A204.1 (cell line): ENCODE measurements around the gene BBX.
"Not testable (repeated sequence)": the region's sequence is repeated elsewhere in the genome, so short reads cannot be mapped to it uniquely, and the experiment has no call there.

Experiments
- FAIRE-seq: peaks from 2 replicates; lab custom pipeline; 2012; peaks lifted over from hg19 to GRCh38; lab: Jason Lieb, UNC

BBX gene

DNA sequence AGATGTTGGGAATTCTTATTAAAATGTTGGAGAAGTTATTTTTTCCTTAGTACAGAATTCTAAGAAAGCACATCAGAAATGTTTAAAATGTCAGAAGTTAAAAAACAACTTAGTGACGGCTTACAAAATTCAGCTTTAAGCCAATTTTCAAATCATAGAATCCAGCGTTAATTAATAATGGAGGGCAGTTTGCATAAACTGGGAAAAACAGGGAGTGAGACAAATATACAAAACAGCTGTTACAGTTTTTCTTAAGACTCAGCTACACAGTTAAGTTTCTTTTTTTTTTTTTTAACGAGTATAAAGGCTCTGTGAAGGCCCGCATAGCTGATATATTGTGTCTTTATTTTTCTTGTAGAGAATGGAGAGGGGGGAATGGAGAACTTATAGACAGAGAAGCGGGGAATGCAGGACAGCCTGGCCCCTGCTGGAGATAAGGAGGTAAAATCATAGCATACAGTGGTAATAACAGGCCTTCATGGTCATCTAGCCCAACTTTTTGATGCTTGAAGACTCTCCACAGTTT lies 164.4 kb downstream of the BBX start:
- FAIRE-seq: no peak

DNA sequence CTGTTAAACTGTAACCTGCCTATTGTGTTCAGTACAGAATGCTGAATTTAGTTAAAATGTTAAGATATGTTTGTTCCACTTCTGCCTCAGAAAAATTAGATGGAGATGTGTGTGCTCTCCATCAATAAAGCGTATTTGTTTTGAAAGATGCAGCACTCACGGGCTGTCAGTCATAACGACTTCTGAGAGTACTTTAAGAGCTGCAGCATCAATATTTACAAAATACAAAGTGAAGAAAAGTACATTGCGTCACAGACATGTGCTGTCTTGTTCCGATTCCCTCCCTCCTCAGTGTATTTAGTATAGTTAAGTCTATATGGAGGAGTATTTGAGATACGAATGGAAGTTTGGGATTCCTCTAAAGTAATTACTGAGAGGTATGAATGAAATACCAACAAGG lies 166.6 kb downstream of the BBX start:
- FAIRE-seq: no peak

DNA sequence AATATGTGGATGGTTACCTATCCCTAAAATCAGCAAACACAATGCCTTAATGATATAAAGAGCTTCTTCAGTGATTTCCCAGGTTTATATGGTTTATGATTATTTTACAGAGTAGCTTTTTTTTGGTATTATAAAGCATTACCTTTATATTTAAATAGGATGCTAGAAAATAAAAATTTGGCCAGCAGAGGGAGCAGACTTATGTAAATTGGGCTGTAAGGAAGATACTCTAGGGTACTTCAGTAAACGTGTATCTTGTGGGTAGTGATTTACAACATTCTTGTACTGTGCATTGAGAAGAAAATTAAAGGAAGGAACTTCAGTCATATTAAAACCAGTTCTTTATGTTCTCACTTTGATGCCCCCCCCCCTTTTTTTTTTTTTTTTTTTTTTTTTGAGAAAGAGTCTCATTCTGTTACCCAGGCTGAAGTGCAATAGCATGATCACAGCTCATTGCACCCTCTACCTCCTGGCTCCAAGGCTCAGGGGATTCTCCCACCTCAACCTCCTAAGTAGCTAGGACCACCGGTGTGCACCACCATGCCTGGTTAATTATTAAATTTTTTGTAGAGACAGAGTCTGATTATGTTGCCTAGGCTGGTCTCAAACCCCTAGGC lies 167.9 kb downstream of the BBX start:
- FAIRE-seq: peak; percentile 74

DNA sequence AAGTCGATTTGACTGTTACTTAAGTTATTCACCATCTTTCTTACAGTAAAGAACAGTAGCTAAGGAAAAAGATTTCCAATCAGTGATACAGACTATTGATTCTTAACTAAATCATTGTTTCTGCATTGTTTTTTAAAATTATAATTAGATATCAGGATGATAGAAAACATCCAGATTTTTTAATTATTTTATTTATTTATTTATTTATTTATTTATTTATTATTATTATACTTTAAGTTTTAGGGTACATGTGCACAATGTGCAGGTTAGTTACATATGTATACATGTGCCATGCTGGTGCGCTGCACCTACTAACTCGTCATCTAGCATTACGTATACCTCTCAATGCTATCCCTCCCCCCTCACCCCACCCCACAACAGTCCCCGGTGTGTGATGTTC lies 169.2 kb downstream of the BBX start:
- not testable (repeated sequence) for FAIRE-seq

DNA sequence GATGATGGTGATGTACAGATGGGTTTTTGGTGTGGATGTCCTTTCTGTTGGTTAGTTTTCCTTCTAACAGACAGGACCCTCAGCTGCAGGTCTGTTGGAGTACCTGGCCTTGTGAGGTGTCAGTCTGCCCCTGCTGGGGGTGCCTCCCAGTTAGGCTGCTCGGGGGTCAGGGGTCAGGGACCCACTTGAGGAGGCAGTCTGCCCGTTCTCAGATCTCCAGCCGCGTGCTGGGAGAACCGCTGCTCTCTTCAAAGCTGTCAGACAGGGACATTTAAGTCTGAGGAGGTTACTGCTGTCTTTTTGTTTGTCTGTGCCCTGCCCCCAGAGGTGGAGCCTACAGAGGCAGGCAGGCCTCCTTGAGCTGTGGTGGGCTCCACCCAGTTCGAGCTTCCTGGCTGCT lies 174.6 kb downstream of the BBX start:
- not testable (repeated sequence) for FAIRE-seq

DNA sequence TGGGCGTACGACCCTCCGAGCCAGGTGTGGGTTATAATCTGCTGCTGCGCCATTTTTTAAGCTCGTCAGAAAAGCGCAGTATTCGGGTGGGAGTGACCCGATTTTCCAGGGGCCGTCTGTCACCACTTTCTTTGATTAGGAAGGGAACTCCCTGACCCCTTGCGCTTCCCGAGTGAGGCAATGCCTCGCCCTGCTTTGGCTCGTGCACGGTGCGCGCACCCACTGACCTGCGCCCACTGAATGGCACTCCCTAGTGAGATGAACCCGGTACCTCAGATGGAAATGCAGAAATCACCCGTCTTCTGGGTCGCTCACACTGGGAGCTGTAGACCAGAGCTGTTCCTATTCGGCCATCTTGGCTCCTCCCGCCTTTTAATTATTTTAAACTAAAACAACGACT lies 175.1 kb downstream of the BBX start:
- not testable (repeated sequence) for FAIRE-seq

DNA sequence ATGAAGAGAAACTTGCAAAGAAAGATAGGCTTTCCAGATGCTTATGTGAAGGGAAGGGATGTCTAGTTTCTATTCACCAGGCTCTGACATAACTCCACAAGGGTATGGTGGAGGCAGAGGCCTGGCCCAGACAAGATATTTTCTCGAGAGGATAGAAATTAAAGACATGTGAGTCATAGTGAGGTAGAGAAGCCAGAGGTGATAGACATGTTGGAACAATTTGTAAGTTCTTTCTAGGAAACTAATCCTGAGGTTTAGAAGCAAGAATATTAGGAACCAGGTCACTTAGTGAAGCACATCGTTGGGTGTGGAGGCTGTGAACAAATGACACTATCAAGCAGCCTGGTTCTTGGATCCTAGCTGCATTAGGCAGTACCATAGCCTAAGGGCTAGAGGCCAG lies 176.9 kb downstream of the BBX start:
- FAIRE-seq: no peak

DNA sequence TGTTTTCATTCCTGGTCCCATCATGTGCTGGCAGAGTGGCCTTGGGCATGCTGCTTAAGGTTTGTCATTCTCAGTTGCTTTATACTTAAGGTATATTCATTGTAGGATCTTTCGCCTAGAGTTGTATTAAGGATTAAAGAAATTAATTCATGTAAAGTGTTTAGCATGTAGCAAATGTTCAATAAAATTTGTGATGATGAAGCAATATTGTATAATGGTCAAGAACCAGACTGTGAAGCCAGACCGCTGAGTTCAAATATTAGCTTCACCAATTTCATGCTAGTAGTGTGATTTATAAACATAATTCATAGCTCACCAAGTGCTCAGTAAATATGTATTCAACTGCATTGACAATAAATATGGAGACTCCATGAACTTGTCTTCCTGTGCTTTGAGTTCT lies 178.5 kb downstream of the BBX start:
- no peak for FAIRE-seq

DNA sequence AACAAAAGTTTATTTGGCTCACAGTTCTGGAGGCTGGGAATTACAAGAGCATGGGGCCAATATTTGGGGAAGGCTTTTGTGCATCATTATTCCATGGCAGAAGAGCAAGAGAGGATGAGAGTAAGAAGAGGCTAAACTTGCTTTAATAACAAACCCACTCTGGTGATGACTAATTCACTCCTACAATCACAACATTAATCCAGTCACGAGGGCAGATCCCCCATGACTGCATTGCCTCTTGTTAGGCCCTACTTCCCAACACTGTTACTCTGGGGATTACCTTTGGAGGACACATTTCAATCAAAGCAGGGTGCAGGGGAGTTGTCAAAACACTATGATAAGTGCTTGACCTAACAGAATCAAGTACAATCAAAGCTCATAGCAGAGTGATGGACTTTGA lies 181.7 kb downstream of the BBX start:
- FAIRE-seq: no peak

DNA sequence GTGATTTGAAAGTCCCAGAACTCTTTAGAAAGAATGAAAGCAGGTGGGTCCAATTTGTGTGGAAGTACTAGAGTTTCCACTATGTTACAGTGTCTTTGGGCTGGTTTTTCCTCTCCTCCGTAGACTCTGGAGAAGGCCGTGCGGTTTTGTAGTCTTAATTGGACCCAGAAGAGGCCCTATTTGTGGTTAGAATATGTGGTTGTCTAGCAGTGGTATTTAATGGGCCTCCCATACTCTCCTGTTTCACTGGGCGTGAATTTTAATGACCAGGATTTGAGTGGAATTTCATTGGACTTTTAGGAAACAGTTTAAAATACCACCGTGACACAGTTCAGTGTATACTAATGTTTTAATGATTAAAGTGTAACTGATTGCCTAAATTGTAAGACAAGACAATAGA lies 182.3 kb downstream of the BBX start:
- FAIRE-seq: no peak

DNA sequence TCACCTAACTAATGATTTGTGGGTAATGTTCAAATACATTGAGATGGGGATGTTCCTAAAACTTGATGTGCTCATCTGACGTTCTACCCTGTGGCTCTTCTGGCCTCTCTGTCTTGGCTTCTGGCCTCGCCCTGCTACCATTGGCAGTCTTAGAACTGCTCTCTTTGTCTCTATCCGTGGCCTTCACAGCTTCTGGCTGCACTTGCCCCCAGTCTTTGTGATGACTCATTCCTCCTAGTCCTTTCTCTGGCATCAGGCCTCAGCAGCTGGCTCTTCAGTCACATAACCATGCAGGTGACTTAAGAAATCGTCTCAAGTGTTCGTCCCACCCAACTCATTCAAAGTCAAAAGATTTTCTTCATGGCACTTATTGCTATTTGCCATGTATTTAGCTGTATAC lies 188.1 kb downstream of the BBX start:
- FAIRE-seq: no peak

DNA sequence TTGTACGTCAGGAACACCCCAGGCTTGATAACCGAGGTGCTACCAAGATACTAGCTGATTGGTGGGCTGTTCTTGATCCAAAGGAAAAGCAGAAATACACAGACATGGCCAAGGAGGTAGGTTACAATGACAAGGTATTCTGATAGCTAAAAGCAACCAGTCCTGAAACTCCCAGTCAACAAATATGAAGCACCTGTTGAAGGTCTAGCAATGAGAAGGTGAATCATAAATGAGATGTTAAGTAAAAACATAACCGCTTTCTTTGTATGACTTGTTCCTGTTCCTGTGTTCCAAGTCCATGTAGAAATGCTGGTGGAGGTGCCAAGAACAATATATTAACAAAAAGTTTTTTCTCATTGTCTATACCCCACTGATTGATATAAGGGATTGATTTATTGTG lies 194.0 kb downstream of the BBX start:
- no peak for FAIRE-seq

DNA sequence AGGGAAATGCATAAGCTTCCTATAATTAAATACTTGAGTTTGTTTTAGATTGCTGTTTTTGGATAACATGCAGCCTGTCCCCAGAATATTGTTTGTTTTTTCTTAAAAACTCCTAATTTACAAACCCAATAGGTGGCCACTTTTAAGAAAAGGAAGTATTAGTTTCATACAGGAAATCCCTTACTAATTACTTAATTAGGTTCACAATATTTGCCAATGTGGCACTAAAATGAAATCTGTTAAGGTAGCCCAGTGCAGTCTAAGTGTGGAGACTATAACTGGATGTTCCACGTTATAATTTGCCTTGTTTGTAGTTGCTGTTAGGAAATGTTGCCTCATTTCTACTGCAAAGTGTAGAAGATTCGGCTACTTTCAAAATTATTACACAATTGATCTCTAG lies 195.8 kb downstream of the BBX start:
- FAIRE-seq: no peak

DNA sequence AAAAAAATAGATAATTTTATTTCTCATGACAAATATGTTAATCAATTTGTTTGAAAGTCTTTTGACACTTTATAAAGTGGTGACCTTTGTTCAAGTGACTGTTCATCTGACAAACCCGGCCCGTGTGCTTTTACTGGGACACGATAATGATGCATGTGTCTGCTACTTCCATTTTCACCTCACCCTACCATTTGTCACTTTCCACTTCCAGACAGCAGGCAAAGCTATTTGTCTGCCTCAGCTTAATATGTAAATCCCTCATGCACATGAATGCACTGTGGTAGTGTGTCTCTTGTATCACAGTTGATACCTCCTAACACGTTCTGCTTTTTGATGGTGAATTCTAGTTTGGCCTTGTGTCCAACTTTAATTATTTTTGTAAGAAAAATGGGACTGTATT lies 204.3 kb downstream of the BBX start:
- no peak for FAIRE-seq

DNA sequence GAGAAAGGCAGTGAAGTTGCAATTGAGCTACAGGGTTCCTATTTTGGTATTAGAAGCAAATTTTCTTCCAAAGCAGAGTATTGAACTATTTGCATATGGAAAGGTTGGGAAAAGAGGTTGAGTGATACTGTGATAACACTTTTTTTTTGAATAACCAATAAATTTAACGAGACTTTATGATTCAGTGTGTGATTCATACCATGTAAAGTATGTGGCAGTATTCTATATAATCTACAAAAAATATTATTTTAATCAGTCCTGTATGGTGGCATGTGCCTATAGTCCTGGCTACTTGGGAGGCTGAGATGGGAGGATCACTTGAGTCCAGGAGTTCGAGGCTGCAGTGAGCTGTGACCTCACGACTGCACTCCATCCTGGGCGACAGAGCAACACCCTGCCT lies 206.9 kb downstream of the BBX start:
- FAIRE-seq: no peak

DNA sequence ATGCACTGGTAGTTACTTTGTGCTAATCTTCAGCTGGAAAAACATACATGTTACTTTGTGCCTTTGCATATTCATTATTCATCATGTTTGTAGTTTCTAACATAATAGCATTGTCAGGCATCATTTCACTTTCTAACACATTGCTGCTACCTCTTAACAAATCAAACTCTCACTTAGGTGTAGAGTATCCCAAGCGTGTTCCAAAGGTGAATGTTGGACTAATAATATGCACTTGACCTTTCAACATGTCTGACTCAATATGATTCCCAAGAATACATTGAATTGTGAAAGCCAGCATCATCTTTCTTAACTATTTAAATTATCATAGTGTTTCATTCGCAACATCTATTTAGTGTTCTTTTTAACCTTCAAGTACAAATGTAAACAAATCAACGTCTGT lies 211.6 kb downstream of the BBX start:
- FAIRE-seq: no peak

DNA sequence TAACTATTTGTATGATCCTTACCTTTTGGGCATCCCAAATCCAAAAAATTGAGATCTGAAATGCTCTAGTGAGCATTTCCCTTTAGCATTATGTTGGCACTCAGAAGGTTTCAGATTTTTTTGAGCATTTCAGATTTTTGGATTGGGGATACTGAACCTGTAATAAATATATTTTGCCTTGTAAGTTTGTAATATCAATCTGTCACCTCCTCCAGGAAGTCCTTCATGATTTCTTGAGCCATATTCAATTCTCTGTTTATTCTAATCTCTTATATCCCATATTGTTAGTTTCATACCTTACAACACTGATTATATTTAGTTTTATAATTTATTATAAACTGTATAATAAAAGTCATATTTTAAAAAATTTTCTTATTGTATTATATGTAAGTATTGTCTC lies 215.2 kb downstream of the BBX start:
- no peak for FAIRE-seq

DNA sequence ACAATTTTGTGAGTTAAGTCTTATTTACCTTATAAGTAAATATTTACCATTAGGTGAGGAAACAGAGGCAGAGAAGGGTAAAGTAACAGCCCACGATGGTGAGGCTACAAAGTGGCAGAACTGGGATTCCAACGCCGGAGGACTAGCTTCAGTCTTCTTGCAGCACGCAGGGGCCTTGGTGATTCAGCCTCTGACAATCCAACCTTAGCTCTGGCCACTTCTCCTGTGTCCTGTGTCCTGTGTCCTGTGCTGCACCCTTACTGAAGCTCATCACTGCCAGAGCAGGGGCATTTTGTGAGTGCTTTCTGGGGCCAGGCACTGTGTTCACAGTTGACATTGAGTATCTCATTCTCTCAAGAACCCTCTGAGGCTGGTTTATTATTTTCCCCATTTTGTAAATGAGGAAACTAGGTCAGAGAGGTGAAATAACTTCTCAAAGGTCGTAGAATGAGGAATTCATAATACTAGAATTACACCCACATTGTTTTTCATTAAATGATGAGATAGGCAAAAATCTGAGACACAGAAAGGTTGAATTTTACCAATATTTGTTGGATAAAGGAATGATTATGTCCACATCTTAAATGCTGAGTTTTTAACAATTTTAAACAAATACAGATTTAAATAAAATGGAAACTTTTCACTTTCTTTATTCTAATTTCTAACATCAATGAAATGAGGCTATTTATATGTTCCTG lies 215.9 kb downstream of the BBX start:
- no peak for FAIRE-seq

DNA sequence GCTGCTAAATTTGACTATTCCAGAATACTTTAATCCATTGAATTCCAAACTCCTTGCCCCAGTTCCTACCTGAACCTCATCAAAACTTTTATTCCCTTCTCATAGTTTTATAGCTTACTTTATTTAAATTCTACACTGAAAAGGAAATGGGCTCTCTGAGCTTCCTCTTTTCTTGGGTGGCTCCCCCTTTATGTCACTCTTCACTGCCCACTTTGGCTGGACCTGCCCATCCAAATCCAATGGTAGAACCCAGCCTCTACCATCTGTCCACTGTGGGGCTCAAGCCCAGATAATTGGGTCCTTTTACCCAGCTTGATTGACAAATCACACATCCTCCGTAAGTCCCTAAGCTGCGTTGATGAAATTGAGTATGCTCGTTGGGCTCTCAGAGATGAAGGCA lies 216.5 kb downstream of the BBX start:
- FAIRE-seq: no peak

DNA sequence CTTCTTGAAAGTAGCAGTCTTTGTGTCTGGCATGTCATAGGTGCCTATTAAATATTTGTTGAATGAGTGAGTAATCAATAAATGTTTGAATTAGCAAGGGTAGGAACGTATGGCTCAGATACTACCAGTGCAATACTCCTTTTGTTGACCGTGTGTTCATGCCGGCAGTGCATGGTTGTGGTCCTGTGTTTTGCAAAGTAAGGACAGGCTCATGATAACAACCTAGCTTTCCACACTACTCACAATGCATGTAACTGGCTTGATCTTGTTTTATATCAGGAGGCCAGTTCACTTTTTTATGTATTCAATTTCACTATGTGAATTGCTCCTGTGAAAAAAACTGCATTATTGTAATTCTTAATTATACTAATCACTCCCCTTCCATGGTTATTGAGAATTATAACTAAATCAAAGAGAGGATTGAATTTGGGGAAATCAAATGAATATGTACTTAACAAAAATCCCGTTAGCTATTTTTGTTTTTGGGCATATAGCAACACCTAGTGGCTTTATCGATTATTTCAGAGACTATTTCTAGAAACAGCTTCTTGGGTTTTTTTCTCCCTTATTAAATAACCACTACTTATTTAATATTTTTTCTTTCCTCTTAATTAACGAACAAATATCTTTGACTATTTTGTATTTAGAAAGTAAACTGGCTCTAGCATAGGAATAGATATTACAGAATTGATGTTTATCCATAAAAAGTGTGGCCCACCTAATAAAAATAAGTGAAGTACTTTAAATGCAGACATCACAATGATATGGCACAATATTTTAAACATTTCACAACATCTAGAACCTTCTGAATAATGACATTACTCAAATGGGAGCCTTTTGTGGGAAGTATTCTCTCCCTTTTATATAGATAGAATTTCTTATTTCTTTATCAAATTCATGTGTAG lies 218.5 kb downstream of the BBX start:
- FAIRE-seq: peak; percentile 96

DNA sequence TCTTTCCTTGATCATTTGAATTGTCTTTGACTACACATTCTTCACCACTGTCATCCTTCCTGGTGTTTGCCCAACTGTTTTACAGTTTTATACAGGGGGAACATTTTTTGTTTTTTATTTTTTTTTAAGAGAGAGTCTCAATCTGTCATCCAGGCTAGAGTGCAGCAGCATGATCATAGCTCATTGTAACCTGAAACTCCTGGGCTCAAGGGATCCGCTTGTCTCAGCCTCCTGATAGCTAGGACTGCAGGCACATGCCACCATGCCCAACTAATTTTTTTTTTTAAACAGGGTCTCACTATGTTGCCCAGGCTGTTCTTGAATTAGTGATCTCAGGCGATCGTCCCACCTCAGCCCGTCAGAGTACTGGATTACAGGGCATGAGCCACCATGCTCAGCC lies 222.6 kb downstream of the BBX start:
- FAIRE-seq: no peak

DNA sequence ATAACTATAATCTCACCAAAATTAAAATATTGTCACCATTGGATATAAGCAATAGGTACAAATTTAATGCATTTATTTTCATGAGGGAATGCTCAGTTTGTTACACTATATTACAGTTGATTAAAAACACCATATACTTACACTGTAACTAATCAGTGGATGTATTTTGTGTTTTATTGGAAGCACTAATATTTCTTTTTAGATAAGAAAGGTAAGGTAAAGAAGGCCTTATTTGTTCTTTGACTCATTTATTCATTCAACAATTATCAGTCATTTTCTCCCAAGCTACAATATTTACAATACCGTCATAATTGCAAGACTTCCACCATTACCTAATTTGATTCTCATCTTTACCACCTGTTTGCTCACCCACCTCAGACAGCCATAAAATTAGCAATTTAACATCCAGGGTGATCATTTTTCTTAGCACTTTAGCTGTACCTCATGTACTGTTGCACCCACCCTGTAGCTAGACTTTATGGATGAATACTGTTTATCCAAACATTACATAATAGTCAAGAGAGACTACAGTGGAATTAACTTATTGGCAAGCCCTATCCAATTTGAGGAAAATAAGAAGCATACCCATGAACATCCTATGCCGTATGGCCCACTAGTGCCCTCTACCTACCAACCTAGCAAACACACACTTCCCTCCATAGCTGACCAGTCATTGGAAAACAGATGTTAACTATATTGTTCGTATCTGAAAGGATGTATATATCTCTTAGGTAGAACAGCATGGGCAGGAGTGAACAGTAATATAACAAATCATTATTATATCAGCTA lies 229.6 kb downstream of the BBX start:
- FAIRE-seq: no peak
